Neural progenitor cell (in vitro differentiated cells): ENCODE data around the gene EZR.

Experiments
- EZH2 ChIP-seq: fragments of 200-600 bp; sonication (generic); IDR thresholded peaks from 2 replicates; pipeline ENCODE4 v1.6.1; 2017; ENCODE audit warnings: antibody characterized with exemption, mild to moderate bottlenecking, moderate library complexity
- EZH2phosphoT487 ChIP-seq: fragments of 200-600 bp; sonication (generic); IDR thresholded peaks from 2 replicates; pipeline ENCODE4 v1.6.1; 2017; ENCODE audit warnings: antibody characterized with exemption
- TF ChIP-seq, protein P1 (sequence below): fragments of 200-600 bp; sonication (generic); IDR thresholded peaks from 2 replicates; pipeline ENCODE4 v1.5.1; 2017; ENCODE audit warnings: antibody characterized with exemption, mild to moderate bottlenecking

DNA sequence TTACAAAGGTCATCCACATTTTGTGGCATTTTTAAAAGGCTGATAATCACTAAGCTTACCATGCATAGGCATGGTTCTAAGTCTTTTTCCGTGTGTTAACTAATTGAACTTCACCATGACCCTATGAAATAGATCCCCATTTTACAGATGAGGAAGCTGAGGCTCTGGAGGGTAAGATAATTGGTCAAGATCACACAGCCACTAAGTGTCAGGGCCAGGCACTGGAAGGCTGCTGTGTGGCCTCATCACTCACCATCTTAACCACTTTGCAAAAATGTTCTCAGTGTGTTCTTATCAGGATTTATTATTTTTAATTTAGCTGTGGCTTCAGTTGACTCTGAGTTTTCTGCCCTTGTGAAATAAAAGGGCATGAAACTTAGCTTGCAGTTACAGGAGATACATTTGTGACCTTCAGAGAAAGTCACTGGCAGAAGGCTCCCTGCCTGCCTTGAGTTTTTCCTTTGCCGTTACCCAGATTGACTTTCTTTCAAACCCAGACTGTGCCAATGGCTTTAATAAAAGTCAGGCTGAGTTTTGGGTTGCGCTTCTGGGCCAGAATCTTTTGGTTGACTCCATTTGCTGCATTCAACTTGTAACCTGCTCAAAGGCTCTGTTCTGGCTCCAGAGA lies 82.0 kb downstream of the EZR start:
- TF ChIP-seq, protein P1, sequence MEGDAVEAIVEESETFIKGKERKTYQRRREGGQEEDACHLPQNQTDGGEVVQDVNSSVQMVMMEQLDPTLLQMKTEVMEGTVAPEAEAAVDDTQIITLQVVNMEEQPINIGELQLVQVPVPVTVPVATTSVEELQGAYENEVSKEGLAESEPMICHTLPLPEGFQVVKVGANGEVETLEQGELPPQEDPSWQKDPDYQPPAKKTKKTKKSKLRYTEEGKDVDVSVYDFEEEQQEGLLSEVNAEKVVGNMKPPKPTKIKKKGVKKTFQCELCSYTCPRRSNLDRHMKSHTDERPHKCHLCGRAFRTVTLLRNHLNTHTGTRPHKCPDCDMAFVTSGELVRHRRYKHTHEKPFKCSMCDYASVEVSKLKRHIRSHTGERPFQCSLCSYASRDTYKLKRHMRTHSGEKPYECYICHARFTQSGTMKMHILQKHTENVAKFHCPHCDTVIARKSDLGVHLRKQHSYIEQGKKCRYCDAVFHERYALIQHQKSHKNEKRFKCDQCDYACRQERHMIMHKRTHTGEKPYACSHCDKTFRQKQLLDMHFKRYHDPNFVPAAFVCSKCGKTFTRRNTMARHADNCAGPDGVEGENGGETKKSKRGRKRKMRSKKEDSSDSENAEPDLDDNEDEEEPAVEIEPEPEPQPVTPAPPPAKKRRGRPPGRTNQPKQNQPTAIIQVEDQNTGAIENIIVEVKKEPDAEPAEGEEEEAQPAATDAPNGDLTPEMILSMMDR: no peak
- TF ChIP-seq EZH2 (no peak), EZH2phosphoT487 (no peak)
